Upper lobe of right lung (tissue), 1 donor: ENCODE results near the gene PMM2. TPM values are rescaled to one million over a fixed set of nuclear protein-coding genes. Genes with fewer than 3 reads are reported as not detected.

Experiments
- ATAC-seq: fragments of 200-7000 bp; cut with Tn5 transposase; one replicate; pipeline ENCODE4 v1.9.1; 2020; ENCODE audit warnings: mild to moderate bottlenecking, moderate library complexity
- DNase-seq: peaks from one replicate; pipeline ENCODE4 v3.0.0-alpha.2; 2020
- H3K27ac ChIP-seq: fragments of 200-600 bp; one replicate; pipeline ENCODE4 v1.8.0; 2022
- H3K27me3 ChIP-seq: fragments of 200-600 bp; one replicate; pipeline ENCODE4 v1.8.0; 2022; ENCODE audit warnings: mild to moderate bottlenecking
- H3K36me3 ChIP-seq: fragments of 200-600 bp; one replicate; pipeline ENCODE4 v1.8.0; 2022
- H3K4me1 ChIP-seq: fragments of 200-600 bp; one replicate; pipeline ENCODE4 v1.8.0; 2022
- H3K4me3 ChIP-seq: fragments of 200-600 bp; one replicate; pipeline ENCODE4 v1.8.0; 2022; ENCODE audit warnings: mild to moderate bottlenecking
- H3K9me3 ChIP-seq: fragments of 200-600 bp; one replicate; pipeline ENCODE4 v1.8.0; 2022
- intact Hi-C: fragments of 100-400 bp; cut with DNase I; formaldehyde crosslinking; loops from one replicate; pipeline ENCODE4 v1.11.0; 2022
- total RNA-seq: library from RNA; stranded (reverse); fragmentation: NEBNext Ultra II Directional; extraction: Animal tissue kit (Norgen Biotek cat#: 25700); gene quantifications from one replicate; pipeline ENCODE4 v1.2.1, GENCODE V29; 2021
- TF ChIP-seq, protein P1 (sequence below): fragments of 200-600 bp; IDR thresholded peaks from one replicate; pipeline ENCODE4 v1.8.0; 2022; ENCODE audit warnings: antibody characterized with exemption
- donor health status: DM: no; HTN: yes; CAD: no; lungs with severe emphysema.

Gene PMM2
- total RNA-seq, 1 donor from 2014 or later, result 36.8 TPM

DNA sequence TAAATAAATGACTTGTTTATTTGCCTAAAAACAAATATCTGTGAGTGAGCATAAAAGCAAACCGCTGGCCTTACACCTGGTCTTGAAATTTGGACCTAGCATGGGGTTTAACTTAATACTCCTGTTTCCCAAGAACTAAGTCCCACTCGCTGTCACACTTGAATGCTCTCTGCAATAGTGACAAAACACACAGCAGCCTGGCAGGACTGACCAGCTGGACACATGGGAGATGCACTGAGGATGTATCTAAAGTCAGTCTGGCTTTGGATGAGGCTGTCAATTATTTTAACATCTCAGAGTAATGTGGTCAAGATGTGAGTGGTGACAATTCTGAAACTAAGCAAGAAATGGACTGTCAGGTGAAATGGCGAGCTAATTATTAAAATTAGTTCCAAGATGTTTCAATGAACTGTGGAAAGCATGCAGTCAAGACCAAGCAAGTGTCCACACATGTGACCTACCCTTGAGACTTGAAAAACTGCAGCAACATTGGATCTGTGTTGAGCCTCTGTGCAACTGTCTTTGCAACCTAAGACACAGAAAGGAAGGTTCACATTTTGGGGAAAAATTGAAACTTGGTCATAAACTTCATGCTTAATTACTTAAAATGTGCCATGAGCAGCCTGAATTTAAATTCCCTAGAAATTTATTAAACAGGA is 101.2 kb downstream of the PMM2 start:
- Histone ChIP-seq H3K36me3 (peaks cover 100% of the 10 kb centered on the region), H3K9me3 (no peaks in the 10 kb centered on the region), H3K4me1 (no peaks in the 10 kb centered on the region), H3K27me3 (no peaks in the 10 kb centered on the region), H3K4me3 (no peak overlapping the region), H3K27ac (no peak overlapping the region)
- DNase-seq (no peak), ATAC-seq (no peak)
- TF ChIP-seq, protein P1, sequence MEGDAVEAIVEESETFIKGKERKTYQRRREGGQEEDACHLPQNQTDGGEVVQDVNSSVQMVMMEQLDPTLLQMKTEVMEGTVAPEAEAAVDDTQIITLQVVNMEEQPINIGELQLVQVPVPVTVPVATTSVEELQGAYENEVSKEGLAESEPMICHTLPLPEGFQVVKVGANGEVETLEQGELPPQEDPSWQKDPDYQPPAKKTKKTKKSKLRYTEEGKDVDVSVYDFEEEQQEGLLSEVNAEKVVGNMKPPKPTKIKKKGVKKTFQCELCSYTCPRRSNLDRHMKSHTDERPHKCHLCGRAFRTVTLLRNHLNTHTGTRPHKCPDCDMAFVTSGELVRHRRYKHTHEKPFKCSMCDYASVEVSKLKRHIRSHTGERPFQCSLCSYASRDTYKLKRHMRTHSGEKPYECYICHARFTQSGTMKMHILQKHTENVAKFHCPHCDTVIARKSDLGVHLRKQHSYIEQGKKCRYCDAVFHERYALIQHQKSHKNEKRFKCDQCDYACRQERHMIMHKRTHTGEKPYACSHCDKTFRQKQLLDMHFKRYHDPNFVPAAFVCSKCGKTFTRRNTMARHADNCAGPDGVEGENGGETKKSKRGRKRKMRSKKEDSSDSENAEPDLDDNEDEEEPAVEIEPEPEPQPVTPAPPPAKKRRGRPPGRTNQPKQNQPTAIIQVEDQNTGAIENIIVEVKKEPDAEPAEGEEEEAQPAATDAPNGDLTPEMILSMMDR, result no peak
- intact Hi-C loops, result no loop called here

Other genes starting within 250 kb of the PMM2 start
- not detected for gene TMEM114, start 207.3 kb upstream of the PMM2 start, total RNA-seq
- 38.6 TPM for gene METTL22, start 176.1 kb upstream of the PMM2 start, total RNA-seq
- 9.8 TPM for gene ABAT, start 123.2 kb upstream of the PMM2 start, total RNA-seq
- 9.1 TPM for gene TMEM186, start 200 bp upstream of the PMM2 start, total RNA-seq
- gene CARHSP1, start 71.2 kb downstream of the PMM2 start, total RNA-seq, result 103 TPM
- gene LITAFD, start 84.5 kb downstream of the PMM2 start, total RNA-seq, result not detected
- gene USP7, start 166.1 kb downstream of the PMM2 start, total RNA-seq, result 87.5 TPM